ENCODE data around the gene PKDREJ.
"Not testable (repeated sequence)": the region's sequence is repeated elsewhere in the genome, so short reads cannot be mapped to it uniquely, and the experiment has no call there.

Gene PKDREJ

GRCh38 chr22:46263216-46263590 is at the start of gene PKDREJ:
PKDREJ (minus strand) TSS chr22:46263343; CDS start chr22:46263322, 21 bp downstream.
- H3K27ac ChIP-seq, result no peak within 1 kb of the TSS
- no peak for TF ChIP-seq ZFX (IDR thresholded peaks at IDR 0.05)
- TF ChIP-seq, protein P1, sequence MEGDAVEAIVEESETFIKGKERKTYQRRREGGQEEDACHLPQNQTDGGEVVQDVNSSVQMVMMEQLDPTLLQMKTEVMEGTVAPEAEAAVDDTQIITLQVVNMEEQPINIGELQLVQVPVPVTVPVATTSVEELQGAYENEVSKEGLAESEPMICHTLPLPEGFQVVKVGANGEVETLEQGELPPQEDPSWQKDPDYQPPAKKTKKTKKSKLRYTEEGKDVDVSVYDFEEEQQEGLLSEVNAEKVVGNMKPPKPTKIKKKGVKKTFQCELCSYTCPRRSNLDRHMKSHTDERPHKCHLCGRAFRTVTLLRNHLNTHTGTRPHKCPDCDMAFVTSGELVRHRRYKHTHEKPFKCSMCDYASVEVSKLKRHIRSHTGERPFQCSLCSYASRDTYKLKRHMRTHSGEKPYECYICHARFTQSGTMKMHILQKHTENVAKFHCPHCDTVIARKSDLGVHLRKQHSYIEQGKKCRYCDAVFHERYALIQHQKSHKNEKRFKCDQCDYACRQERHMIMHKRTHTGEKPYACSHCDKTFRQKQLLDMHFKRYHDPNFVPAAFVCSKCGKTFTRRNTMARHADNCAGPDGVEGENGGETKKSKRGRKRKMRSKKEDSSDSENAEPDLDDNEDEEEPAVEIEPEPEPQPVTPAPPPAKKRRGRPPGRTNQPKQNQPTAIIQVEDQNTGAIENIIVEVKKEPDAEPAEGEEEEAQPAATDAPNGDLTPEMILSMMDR (conservative IDR thresholded peaks at IDR 0.05), result no peak

- H3K27ac ChIP-seq, result not testable (repeated sequence)
Observed at GRCh38 chr22:46312848-46313247, 49.7 kb upstream of the PKDREJ start.

- H3K27ac ChIP-seq, result no peak overlapping the region
- no peak for TF ChIP-seq ZFX (IDR thresholded peaks at IDR 0.05)
- TF ChIP-seq, protein P1 (conservative IDR thresholded peaks at IDR 0.05), result no peak
Observed at GRCh38 chr22:46312056-46312455, 48.9 kb upstream of the PKDREJ start.

GRCh38 chr22:46309526-46310085 is 46.5 kb upstream of the PKDREJ start:
- TF ChIP-seq, protein P1 (conservative IDR thresholded peaks at IDR 0.05), result no peak
- no peak for TF ChIP-seq ZFX (IDR thresholded peaks at IDR 0.05)
- H3K27ac ChIP-seq, result no peak overlapping the region

DNA sequence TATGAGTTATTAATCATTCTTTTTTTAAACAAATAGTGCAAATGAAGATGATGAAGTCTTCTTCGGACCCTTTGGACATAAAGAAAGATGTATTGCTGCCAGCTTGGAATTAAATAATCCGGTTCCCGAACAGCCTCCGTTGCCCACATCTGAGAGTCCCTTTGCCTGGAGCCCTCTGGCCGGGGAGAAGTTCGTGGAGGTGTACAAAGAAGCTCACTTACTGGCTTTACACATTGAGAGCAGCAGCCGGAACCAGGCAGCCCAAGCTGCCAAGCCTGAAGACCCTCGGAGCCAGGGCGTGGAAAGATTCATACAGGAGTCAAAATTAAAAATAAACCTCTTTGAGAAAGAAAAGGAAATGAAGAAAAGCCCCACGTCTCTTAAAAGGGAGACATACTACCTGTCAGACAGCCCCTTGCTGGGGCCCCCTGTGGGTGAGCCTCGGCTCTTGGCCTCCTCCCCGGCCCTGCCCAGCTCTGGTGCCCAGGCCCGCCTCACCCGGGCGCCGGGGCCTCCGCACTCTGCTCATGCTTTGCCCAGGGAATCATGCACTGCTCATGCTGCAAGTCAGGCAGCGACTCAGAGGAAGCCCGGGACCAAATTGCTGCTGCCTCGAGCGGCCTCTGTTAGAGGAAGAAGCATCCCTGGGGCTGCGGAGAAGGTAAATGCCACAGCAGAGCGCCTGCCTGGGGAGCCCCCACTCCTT is 45.3 kb upstream of the PKDREJ start:
- TF ChIP-seq, protein P1 (conservative IDR thresholded peaks at IDR 0.05), result no peak
- TF ChIP-seq ZFX (IDR thresholded peaks at IDR 0.05), result no peak

GRCh38 chr22:46303347-46303965 is 40.3 kb upstream of the PKDREJ start:
- TF ChIP-seq, protein P1 (conservative IDR thresholded peaks at IDR 0.05), result no peak
- TF ChIP-seq ZFX (IDR thresholded peaks at IDR 0.05), result no peak
- H3K27ac ChIP-seq, result no peak overlapping the region

More for the DNA sequence above, 45.3 kb upstream of the PKDREJ start:
- H3K27ac ChIP-seq, result no peak overlapping the region

DNA sequence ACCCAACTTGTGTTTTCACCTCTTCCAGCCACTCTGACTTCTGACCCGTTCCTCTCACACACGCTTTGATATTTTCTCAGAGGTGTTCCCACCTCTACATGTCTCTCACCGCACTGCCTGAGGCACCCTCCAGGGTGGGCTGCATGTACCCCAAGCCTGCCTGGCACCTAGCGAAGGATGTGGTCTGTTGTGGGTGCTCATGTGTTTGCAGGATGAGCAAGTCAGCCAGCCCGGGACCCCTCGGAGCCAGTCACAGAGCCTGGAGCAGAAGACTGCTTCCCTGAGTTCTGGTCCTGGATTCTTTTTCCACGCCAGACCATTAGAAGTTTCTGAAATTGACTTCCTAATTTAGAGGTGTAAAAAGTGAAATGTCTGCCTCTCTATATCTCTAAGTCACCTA is 37.3 kb upstream of the PKDREJ start:
- H3K27ac ChIP-seq, result no peak overlapping the region
- TF ChIP-seq, protein P1 (conservative IDR thresholded peaks at IDR 0.05), result no peak
- TF ChIP-seq ZFX (IDR thresholded peaks at IDR 0.05), result no peak
